Activated CD4-positive, alpha-beta T cell treated with anti-CD3 and anti-CD28 coated beads, Interleukin-10, Interleukin-2, amounts not matched to agents 100 ng/mL and 50 ng/mL, durations not matched to agents 16 hours and 8 hours (primary cell): Measurements from ENCODE around the gene PTCSC3.

ENCODE experiments used
- DNase-seq: peaks from one replicate; pipeline ENCODE4 v3.0.0-alpha.2; 2020

Gene PTCSC3

GRCh38 chr14:36176524-36176923, at the start of gene PTCSC3:
PTCSC3 (minus strand) TSS chr14:36176722.
- no peak for DNase-seq

- DNase-seq = no peak
These were observed 49.6 kb upstream of the PTCSC3 start for GRCh38 chr14:36226164-36226563.

- no peak for DNase-seq
These were observed 47.7 kb upstream of the PTCSC3 start for GRCh38 chr14:36224176-36224575.

- no peak for DNase-seq
These were observed 47.0 kb upstream of the PTCSC3 start for GRCh38 chr14:36223558-36223957.

- no peak for DNase-seq
These were observed 46.5 kb upstream of the PTCSC3 start for GRCh38 chr14:36222952-36223468.

- no peak for DNase-seq
These were observed 45.8 kb upstream of the PTCSC3 start for GRCh38 chr14:36222337-36222736.

GRCh38 chr14:36221112-36221511, 44.6 kb upstream of the PTCSC3 start:
- DNase-seq = no peak

- peak; percentile 3 for DNase-seq
These were observed 41.2 kb upstream of the PTCSC3 start for GRCh38 chr14:36217732-36218131.

- no peak for DNase-seq
These were observed 40.5 kb upstream of the PTCSC3 start for GRCh38 chr14:36217027-36217426.

GRCh38 chr14:36215217-36215598, 38.7 kb upstream of the PTCSC3 start:
- DNase-seq = no peak

- no peak for DNase-seq
These were observed 38.1 kb upstream of the PTCSC3 start for GRCh38 chr14:36214476-36215216.

GRCh38 chr14:36212987-36213386, 36.5 kb upstream of the PTCSC3 start:
- no peak for DNase-seq

- peak; percentile 1 for DNase-seq
These were observed 36.1 kb upstream of the PTCSC3 start for GRCh38 chr14:36212577-36212976.

- no peak for DNase-seq
These were observed 32.3 kb upstream of the PTCSC3 start for GRCh38 chr14:36208690-36209278.

- DNase-seq = no peak
These were observed 31.0 kb upstream of the PTCSC3 start for GRCh38 chr14:36207500-36207899.

- no peak for DNase-seq
These were observed 28.0 kb upstream of the PTCSC3 start for GRCh38 chr14:36204461-36205073.

- DNase-seq = no peak
These were observed 21.9 kb upstream of the PTCSC3 start for GRCh38 chr14:36198378-36198777.

GRCh38 chr14:36194663-36195062, 18.1 kb upstream of the PTCSC3 start:
- no peak for DNase-seq

GRCh38 chr14:36192530-36192929, 16.0 kb upstream of the PTCSC3 start:
- no peak for DNase-seq

- no peak for DNase-seq
These were observed 6.9 kb upstream of the PTCSC3 start for GRCh38 chr14:36183402-36183801.

- no peak for DNase-seq
These were observed 4.9 kb upstream of the PTCSC3 start for GRCh38 chr14:36181417-36181816.

GRCh38 chr14:36177489-36177888, 967 bp upstream of the PTCSC3 start:
- DNase-seq = no peak

- no peak for DNase-seq
These were observed 1.6 kb downstream of the PTCSC3 start for GRCh38 chr14:36174767-36175424.

GRCh38 chr14:36173161-36173560, 3.4 kb downstream of the PTCSC3 start:
- DNase-seq = no peak
